Endothelial cell of umbilical vein (primary cell): ENCODE results near the gene SERTAD4. TPM values are rescaled to one million over a fixed set of nuclear protein-coding genes. Genes with fewer than 3 reads are reported as not detected.

Experiments
- BruUV-seq: library from RNA; stranded (reverse); fragments of 400-500 nt; replicated peaks from 2 replicates; lab custom pipeline; 2021; lab: Mats Ljungman, UMichigan
- CTCF ChIA-PET: fragments of 300-600, 350-600 bp; sonication (Branson Sonifier 250); formaldehyde crosslinking; loops from one replicate; lab custom pipeline; 2021; ENCODE audit warnings: antibody characterized with exemption, inconsistent platforms; lab: Charles Lee
- POLR2A ChIA-PET: fragments of 300-600, 350-600 bp; sonication (Branson Sonifier 250); formaldehyde crosslinking; loops from one replicate; lab custom pipeline; 2021; ENCODE audit warnings: antibody characterized with exemption, inconsistent platforms; lab: Charles Lee
- DNase-seq: peaks from one replicate; pipeline ENCODE4 v3.0.0-alpha.2; 2011; ENCODE audit warnings: low read depth, low spot score
- FAIRE-seq: peaks from 2 replicates; lab custom pipeline; 2011; peaks lifted over from hg19 to GRCh38; lab: Jason Lieb, UNC
- H2AFZ ChIP-seq: 2 replicates; pipeline ENCODE4 v1.6.0; 2012; ENCODE audit warnings: low read depth, low read length, control low read depth, inconsistent platforms
- H3K27ac ChIP-seq: 2 replicates; pipeline ENCODE4 v1.5.1; 2011; ENCODE audit warnings: low read depth, mild to moderate bottlenecking, control low read depth, low read length, moderate library complexity; ENCODE audit not compliant: insufficient read depth
- H3K27me3 ChIP-seq, 2 experiments: 2 replicates each; pipeline versions ENCODE4 v1.6.0 to v1.6.1; 2011; ENCODE audit warnings: low read length in 2 of 2, mixed read lengths in 1 of 2; ENCODE audit not compliant: control insufficient read depth in 2 of 2, insufficient read depth in 2 of 2
- H3K36me3 ChIP-seq, 2 experiments: 2 replicates in 1 of 2; 3 replicates in 1 of 2; pipeline ENCODE4 v1.5.1; 2011; ENCODE audit warnings: low read length in 2 of 2, mild to moderate bottlenecking in 1 of 2, moderate library complexity in 1 of 2; ENCODE audit not compliant: control insufficient read depth in 2 of 2, insufficient read depth in 2 of 2; ENCODE audit errors: extremely low read depth in 1 of 2
- H3K4me1 ChIP-seq: 3 replicates; pipeline ENCODE4 v1.5.1; 2011; ENCODE audit warnings: mild to moderate bottlenecking, low read length; ENCODE audit not compliant: control insufficient read depth, insufficient read depth; ENCODE audit errors: extremely low read depth
- H3K4me2 ChIP-seq: 2 replicates; pipeline ENCODE4 v1.6.1; 2011; ENCODE audit warnings: low read length, control low read depth, mixed read lengths; ENCODE audit not compliant: insufficient read depth
- H3K4me3 ChIP-seq, 3 experiments: fragments of 200-600 bp in 1 of 3; sonication (generic), shearing (Covaris generic) in 1 of 3; replicated peaks in 1 of 3; 2 replicates each; pipeline ENCODE4 v1.5.1; 2011 to 2016; ENCODE audit warnings: control low read depth in 3 of 3, low read length in 3 of 3, mild to moderate bottlenecking in 2 of 3, inconsistent platforms in 1 of 3, low read depth in 1 of 3, moderate library complexity in 1 of 3; ENCODE audit not compliant: insufficient read depth in 1 of 3
- H3K79me2 ChIP-seq: 2 replicates; pipeline ENCODE4 v1.6.0; 2012; ENCODE audit warnings: low read length, inconsistent platforms; ENCODE audit not compliant: control insufficient read depth, insufficient read depth
- H3K9ac ChIP-seq: replicated peaks from 2 replicates; pipeline ENCODE3; 2011; ENCODE audit warnings: low read length, control low read depth; ENCODE audit not compliant: insufficient read depth; ENCODE audit errors: extremely low read depth
- H3K9me1 ChIP-seq: replicated peaks from 3 replicates; pipeline ENCODE4 v1.6.0; 2011; ENCODE audit warnings: mild to moderate bottlenecking, low read length; ENCODE audit not compliant: control insufficient read depth, insufficient read depth; ENCODE audit errors: extremely low read depth
- H3K9me3 ChIP-seq: replicated peaks from 2 replicates; pipeline ENCODE4 v1.5.1; 2012; ENCODE audit warnings: low read length, inconsistent platforms; ENCODE audit not compliant: control insufficient read depth, insufficient read depth
- H4K20me1 ChIP-seq: replicated peaks from 2 replicates; pipeline ENCODE3; 2011; ENCODE audit warnings: mild to moderate bottlenecking, low read length; ENCODE audit not compliant: control insufficient read depth, insufficient read depth; ENCODE audit errors: extremely low read depth
- CTCF ChIP-seq, 2 donors: IDR thresholded peaks; 1 replicate in 1 of 2; 2 replicates in 1 of 2; pipeline ENCODE4 v1.5.1; 2011; ENCODE audit warnings: low read length in 2 of 2, mild to moderate bottlenecking in 2 of 2, moderate library complexity in 2 of 2, control low read depth in 1 of 2, inconsistent platforms in 1 of 2, low read depth in 1 of 2; ENCODE audit not compliant: insufficient read depth in 1 of 2; ENCODE audit errors: extremely low read depth in 1 of 2
- EZH2 ChIP-seq: IDR thresholded peaks from 2 replicates; pipeline ENCODE4 v1.6.1; 2012; ENCODE audit warnings: borderline replicate concordance, low read depth, mild to moderate bottlenecking, moderate library complexity, low read length, inconsistent platforms; ENCODE audit not compliant: severe bottlenecking
- FOS ChIP-seq: IDR thresholded peaks from 2 replicates; pipeline ENCODE4 v1.6.1; 2011; ENCODE audit warnings: mild to moderate bottlenecking, low read length, moderate library complexity, borderline replicate concordance; ENCODE audit not compliant: insufficient read depth
- GATA2 ChIP-seq: IDR thresholded peaks from 2 replicates; pipeline ENCODE4 v1.7.0; 2011; ENCODE audit warnings: low read depth, mild to moderate bottlenecking, moderate library complexity, mixed read lengths, low read length; ENCODE audit not compliant: insufficient read length, insufficient read depth
- JUN ChIP-seq: IDR thresholded peaks from 2 replicates; pipeline ENCODE4 v1.6.1; 2011; ENCODE audit warnings: borderline replicate concordance, low read depth; ENCODE audit not compliant: insufficient read length, insufficient read depth
- MAX ChIP-seq: IDR thresholded peaks from 2 replicates; pipeline ENCODE4 v1.6.1; 2011; ENCODE audit not compliant: insufficient read depth, insufficient read length
- MYC ChIP-seq: IDR thresholded peaks from one replicate; pipeline ENCODE4 v1.6.1; 2011; ENCODE audit warnings: mild to moderate bottlenecking, low read depth, low read length
- POLR2A ChIP-seq: IDR thresholded peaks from 2 replicates; pipeline ENCODE4 v1.6.1; 2012; ENCODE audit warnings: low read depth, mild to moderate bottlenecking, control low read depth, low read length
- POLR2AphosphoS5 ChIP-seq: IDR thresholded peaks from 2 replicates; pipeline ENCODE4 v1.6.1; 2012; ENCODE audit warnings: low read depth, mild to moderate bottlenecking, control low read depth, low read length, moderate library complexity; ENCODE audit not compliant: insufficient read depth
- dilution Hi-C: fragments of 300-500 bp; cut with MboI; formaldehyde crosslinking; loops from one replicate; pipeline ENCODE4 v1.15.0; 2019; ENCODE audit warnings: low sequenced_read_pairs; ENCODE audit not compliant: extremely low pct_ligation_motif_present
- intact Hi-C: fragments of 100-400 bp; cut with micrococcal nuclease; formaldehyde crosslinking; loops from one replicate; pipeline ENCODE4 v1.10.0; 2022
- polyA plus RNA-seq, 4 experiments: library from polyadenylated mRNA; depleted of rRNA in 3 of 4; stranded (reverse) in 3 of 4; unstranded in 1 of 4; fragments of >200 nt; gene quantifications; 2 replicates each; pipeline versions ENCODE4 v1.2.1 to v1.2.3, GENCODE V29; 2011 to 2012; ENCODE audit warnings: missing spikeins in 1 of 4
- total RNA-seq: library from RNA; stranded (reverse); gene quantifications from 2 replicates; pipeline ENCODE4 v1.2.3, GENCODE V29; 2021

The SERTAD4 gene
- total and polyA plus RNA-seq, 2 donors (not counting 3 experiments of a cell fraction or from before 2014, with no cell fraction given), result 4.0 to 11.3 TPM

- peak overlapping the region; percentile 83 for H3K27ac ChIP-seq
- FAIRE-seq (no peak), DNase-seq (peak; percentile 36)
- dilution Hi-C loops (no loop called here), intact Hi-C loops (loop anchor here (1.0 to 10.0 kb wide), 7 partner anchors 18 to 1342 kb away; partner anchors contain the start of genes HHAT and SLC30A1)
- CTCF ChIA-PET, result interaction anchor here (1.2 to 2.3 kb wide), 4 partner anchors 18 to 59 kb away, joined by 3 to 8 read pairs (median 6); no protein-coding TSS in a partner anchor
- TF ChIP-seq POLR2A, result no peak
- no peak for TF ChIP-seq CTCF (IDR thresholded peaks at IDR 0.05; ENCODE audit: extremely low read depth in 1 of 2, insufficient read depth in 1 of 2, low read depth in 1 of 2, low read length in 2 of 2)
- TF ChIP-seq MYC, result no peak
- no peak for TF ChIP-seq EZH2
- TF ChIP-seq POLR2AphosphoS5, result no peak
- TF ChIP-seq JUN, result no peak
- TF ChIP-seq FOS, result no peak
- no peak for TF ChIP-seq MAX
- no peak for TF ChIP-seq GATA2
- H2AFZ ChIP-seq, result peak overlapping the region; percentile 76
- no peaks in the 10 kb centered on the region for H4K20me1 ChIP-seq
- no peaks in the 10 kb centered on the region for H3K36me3 ChIP-seq
- H3K4me2 ChIP-seq, result peak overlapping the region; percentile 52
- H3K9ac ChIP-seq, result peak overlapping the region; percentile 89
- peak overlapping the region; percentile 66 to 80 (median 74) for H3K4me3 ChIP-seq
- H3K9me3 ChIP-seq, result no peaks in the 10 kb centered on the region
- POLR2A ChIA-PET, result interaction anchor here (1.2 to 1.4 kb wide), 3 partner anchors 17 to 393 kb away, joined by 5 to 9 read pairs (median 8); no protein-coding TSS in a partner anchor
- H3K27me3 ChIP-seq, result peaks cover 0 to 6% of the 10 kb centered on the region in 2 experiments
- peaks cover 33% of the 10 kb centered on the region for H3K4me1 ChIP-seq
- H3K79me2 ChIP-seq, result no peaks in the 10 kb centered on the region
- H3K9me1 ChIP-seq, result no peaks in the 10 kb centered on the region
- no TSS peak for BruUV-seq
Measured at GRCh38 chr1:210233216-210233494, 559 bp downstream of the SERTAD4 start.
